ENCODE results near the gene NOTCH1. TPM values are rescaled to one million over a fixed set of nuclear protein-coding genes. Genes with fewer than 3 reads are reported as not detected.

Gene NOTCH1
- total RNA-seq, 4 donors from 2014 or later = 38.2 to 95.7 (median 53.8) TPM

DNA sequence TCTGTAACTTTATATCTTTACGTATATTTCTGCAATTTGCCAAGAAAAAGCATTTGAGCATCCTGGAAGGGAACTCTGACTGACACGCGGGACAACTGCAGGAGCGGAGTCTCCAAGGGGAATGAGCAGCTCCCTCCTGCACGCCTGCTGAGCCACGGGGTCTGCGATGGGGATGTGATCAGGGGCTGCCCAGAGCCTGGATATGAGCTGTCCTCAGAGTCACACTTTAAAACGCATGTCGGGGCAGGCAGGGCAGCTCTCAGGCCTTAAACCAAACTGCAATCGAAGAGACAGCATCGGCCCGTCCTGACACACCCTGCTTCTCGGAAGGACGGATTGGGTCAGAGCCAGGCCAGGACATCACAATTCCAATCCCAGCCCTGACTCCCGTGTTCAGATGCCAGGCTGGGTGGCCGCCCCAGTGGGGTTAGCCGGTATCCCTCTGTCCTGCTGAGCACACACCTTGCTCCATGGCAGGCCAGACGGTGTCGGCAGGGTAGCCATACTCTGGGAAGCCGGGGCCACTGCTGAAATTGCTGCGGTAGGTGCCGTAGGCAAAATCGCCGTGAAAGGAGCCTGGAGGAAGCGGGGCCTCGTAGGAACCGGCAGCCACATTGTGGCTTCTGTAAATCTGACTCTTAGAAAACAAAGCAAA, 80.2 kb downstream of the NOTCH1 start:
- no peak for DNase-seq
- Histone ChIP-seq H3K4me1 (no peaks in the 10 kb centered on the region), H3K9me3 (no peaks in the 10 kb centered on the region), H3K36me3 (peaks cover 0 to 98% (median 0%) of the 10 kb centered on the region in 3 donors), H3K4me3 (no peak overlapping the region), H3K27me3 (no peaks in the 10 kb centered on the region), H3K27ac (no peak overlapping the region)
- no peak for TF ChIP-seq POLR2A (IDR thresholded peaks at IDR 0.05)
- TF ChIP-seq, protein P1, sequence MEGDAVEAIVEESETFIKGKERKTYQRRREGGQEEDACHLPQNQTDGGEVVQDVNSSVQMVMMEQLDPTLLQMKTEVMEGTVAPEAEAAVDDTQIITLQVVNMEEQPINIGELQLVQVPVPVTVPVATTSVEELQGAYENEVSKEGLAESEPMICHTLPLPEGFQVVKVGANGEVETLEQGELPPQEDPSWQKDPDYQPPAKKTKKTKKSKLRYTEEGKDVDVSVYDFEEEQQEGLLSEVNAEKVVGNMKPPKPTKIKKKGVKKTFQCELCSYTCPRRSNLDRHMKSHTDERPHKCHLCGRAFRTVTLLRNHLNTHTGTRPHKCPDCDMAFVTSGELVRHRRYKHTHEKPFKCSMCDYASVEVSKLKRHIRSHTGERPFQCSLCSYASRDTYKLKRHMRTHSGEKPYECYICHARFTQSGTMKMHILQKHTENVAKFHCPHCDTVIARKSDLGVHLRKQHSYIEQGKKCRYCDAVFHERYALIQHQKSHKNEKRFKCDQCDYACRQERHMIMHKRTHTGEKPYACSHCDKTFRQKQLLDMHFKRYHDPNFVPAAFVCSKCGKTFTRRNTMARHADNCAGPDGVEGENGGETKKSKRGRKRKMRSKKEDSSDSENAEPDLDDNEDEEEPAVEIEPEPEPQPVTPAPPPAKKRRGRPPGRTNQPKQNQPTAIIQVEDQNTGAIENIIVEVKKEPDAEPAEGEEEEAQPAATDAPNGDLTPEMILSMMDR (IDR thresholded peaks at IDR 0.05) = no peak

DNA sequence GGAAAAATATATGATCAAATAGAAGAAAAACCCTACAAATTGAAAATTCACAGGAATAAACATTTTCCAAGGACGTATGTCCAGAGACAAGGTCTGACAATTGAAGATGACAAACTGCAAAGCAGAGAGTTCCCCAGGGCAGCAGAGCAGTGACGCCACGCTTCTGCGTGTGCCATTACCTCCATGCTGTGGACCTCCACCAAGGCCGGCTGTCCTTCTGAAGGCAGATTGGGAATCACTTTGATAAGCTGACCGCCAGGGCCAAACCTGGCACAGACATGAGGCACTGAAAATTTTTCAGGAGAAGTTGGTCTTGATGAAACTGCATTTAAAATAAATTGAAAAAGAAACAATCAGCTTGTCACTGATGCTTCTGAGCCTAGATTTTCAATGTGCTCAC, 81.6 kb downstream of the NOTCH1 start:
- Histone ChIP-seq H3K36me3 (peaks cover 0 to 98% (median 0%) of the 10 kb centered on the region in 3 donors), H3K4me3 (no peak overlapping the region), H3K9me3 (no peaks in the 10 kb centered on the region), H3K4me1 (no peaks in the 10 kb centered on the region), H3K27me3 (no peaks in the 10 kb centered on the region), H3K27ac (no peak overlapping the region)
- TF ChIP-seq, protein P1 (IDR thresholded peaks at IDR 0.05) = no peak
- no peak for TF ChIP-seq POLR2A (IDR thresholded peaks at IDR 0.05)
- DNase-seq = no peak

DNA sequence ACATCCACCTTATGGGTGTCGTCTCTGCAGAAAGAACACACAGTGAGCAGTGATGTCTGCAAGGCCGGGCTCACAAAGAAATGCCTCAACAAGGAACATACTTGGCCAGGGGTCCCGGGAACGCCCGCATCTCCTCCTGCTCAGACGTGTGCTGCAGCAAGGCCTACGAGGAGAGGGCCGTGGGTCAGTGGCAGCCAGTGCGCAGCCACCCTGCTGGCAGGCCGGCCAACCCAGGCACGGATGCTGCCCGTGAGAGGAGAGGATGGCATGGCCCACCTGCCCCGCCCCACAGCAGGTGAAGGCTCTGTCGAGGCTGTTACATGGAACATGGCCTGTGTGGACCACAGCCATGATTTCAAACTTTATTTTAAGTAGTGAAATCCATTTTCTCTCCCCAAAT, 82.3 kb downstream of the NOTCH1 start:
- Histone ChIP-seq H3K27ac (no peak overlapping the region), H3K4me1 (no peaks in the 10 kb centered on the region), H3K36me3 (peaks cover 0 to 99% (median 0%) of the 10 kb centered on the region in 3 donors), H3K27me3 (no peaks in the 10 kb centered on the region), H3K4me3 (no peak overlapping the region), H3K9me3 (no peaks in the 10 kb centered on the region)
- TF ChIP-seq, protein P1 (IDR thresholded peaks at IDR 0.05) = no peak
- no peak for TF ChIP-seq POLR2A (IDR thresholded peaks at IDR 0.05)
- DNase-seq = no peak

DNA sequence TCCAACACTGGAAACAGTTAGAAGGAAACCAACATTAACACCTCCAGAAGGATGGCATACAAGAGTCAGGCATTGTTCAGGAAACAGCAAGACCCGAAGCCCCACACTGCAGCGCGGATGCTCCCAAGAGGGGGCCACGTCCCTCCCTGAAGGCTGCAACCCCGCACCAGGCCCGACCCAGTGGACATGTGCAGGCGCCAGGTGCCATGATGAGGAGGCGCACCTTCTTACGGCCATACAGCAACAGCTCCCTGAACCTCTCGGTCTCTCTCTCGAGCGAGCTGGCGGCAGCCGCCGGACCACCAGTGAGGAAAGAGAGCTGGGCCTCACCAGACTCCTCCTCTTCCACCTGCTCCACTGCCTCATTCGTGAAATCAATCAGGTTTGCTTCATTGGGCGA, 83.2 kb downstream of the NOTCH1 start:
- no peaks in the 10 kb centered on the region for H3K4me1 ChIP-seq
- no peak for DNase-seq
- no peak overlapping the region for H3K27ac ChIP-seq
- no peak overlapping the region for H3K4me3 ChIP-seq
- peaks cover 0 to 100% (median 0%) of the 10 kb centered on the region in 3 donors for H3K36me3 ChIP-seq
- no peak for TF ChIP-seq POLR2A (IDR thresholded peaks at IDR 0.05)
- TF ChIP-seq, protein P1 (IDR thresholded peaks at IDR 0.05) = no peak
- H3K9me3 ChIP-seq = no peaks in the 10 kb centered on the region
- no peaks in the 10 kb centered on the region for H3K27me3 ChIP-seq

DNA sequence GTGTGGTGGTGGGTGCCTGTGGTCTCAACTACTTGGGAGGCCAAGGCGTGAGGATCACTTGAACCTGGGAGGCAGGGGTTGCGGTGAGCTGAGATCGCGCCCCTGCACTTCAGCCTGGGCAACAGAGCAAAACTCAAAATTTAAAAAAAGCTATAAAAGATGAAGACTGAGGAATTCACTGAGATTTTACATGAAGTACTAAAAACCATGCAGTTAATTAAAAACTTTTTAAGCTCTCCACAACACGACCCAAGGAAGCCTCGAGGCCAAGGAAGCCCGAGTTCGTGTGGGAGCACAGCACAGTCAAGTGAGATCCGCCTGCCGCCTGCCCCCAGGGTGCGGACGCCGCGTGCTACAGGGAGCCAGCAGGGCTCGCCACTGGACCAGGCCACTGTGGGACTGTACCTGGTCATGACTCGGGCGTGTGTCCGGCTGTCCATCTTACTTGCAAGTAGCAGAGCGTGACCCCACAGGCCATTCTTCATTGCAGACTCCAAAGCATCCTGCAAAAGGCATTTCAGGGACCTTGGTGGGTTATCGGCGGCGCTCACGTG, 85.0 kb downstream of the NOTCH1 start:
- TF ChIP-seq, protein P1 (IDR thresholded peaks at IDR 0.05) = no peak
- no peak for TF ChIP-seq POLR2A (IDR thresholded peaks at IDR 0.05)
- no peak for DNase-seq
- Histone ChIP-seq H3K36me3 (peaks cover 0 to 100% (median 0%) of the 10 kb centered on the region in 3 donors), H3K27me3 (no peaks in the 10 kb centered on the region), H3K9me3 (no peaks in the 10 kb centered on the region), H3K4me3 (no peak overlapping the region), H3K27ac (no peak overlapping the region), H3K4me1 (no peaks in the 10 kb centered on the region)

All from Peyer's patch (tissue), 4 donors.